SK-N-MC (cell line): ENCODE measurements around the gene VGLL4.

Source experiments
- EZH2 ChIP-seq: fragments of 200-600 bp; sonication (generic); IDR thresholded peaks from one replicate; pipeline ENCODE4 v1.6.1; 2017; ENCODE audit warnings: antibody characterized with exemption
- FOXP2 ChIP-seq: optimal IDR thresholded peaks from 2 replicates; pipeline ENCODE3; 2011; ENCODE audit warnings: mild to moderate bottlenecking, moderate library complexity; ENCODE audit not compliant: insufficient read depth; ENCODE audit errors: extremely low read length, control extremely low read depth
- POLR2AphosphoS5 ChIP-seq: IDR thresholded peaks from 2 replicates; pipeline ENCODE4 v1.6.1; 2012; ENCODE audit warnings: mild to moderate bottlenecking, low read depth, low read length, borderline replicate concordance

- TF ChIP-seq EZH2 (no peak), FOXP2 (no peak), POLR2AphosphoS5 (no peak)
Observed at GRCh38 chr3:11591002-11591355, 52.7 kb downstream of the VGLL4 start.
